ENCODE results near the gene PANK1.

GRCh38 chr10:89651205-89651915 is 6.3 kb upstream of the PANK1 start:
- TF ChIP-seq, protein P1, sequence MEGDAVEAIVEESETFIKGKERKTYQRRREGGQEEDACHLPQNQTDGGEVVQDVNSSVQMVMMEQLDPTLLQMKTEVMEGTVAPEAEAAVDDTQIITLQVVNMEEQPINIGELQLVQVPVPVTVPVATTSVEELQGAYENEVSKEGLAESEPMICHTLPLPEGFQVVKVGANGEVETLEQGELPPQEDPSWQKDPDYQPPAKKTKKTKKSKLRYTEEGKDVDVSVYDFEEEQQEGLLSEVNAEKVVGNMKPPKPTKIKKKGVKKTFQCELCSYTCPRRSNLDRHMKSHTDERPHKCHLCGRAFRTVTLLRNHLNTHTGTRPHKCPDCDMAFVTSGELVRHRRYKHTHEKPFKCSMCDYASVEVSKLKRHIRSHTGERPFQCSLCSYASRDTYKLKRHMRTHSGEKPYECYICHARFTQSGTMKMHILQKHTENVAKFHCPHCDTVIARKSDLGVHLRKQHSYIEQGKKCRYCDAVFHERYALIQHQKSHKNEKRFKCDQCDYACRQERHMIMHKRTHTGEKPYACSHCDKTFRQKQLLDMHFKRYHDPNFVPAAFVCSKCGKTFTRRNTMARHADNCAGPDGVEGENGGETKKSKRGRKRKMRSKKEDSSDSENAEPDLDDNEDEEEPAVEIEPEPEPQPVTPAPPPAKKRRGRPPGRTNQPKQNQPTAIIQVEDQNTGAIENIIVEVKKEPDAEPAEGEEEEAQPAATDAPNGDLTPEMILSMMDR (IDR thresholded peaks at IDR 0.05; ENCODE audit: insufficient read depth, low read length, poor library complexity, severe bottlenecking) = no peak
- TF ChIP-seq EZH2phosphoT487 (conservative IDR thresholded peaks at IDR 0.05; ENCODE audit: low read length) = no peak

Measured in SU-DHL-6 (cell line).